HG03103 (cell line): ENCODE measurements around the gene LGR6.
A peak's percentile ranks its signal among the peaks of the same experiment; 100 is the strongest.
"Not testable (repeated sequence)": the region's sequence is repeated elsewhere in the genome, so short reads cannot be mapped to it uniquely, and the experiment has no call there.

Source experiments
- ATAC-seq: cut with Tn5 transposase; IDR thresholded peaks from one replicate; pipeline ENCODE4 v1.9.1; 2021; ENCODE audit warnings: low read depth; ENCODE audit not compliant: unreplicated experiment

The LGR6 gene, protein sequence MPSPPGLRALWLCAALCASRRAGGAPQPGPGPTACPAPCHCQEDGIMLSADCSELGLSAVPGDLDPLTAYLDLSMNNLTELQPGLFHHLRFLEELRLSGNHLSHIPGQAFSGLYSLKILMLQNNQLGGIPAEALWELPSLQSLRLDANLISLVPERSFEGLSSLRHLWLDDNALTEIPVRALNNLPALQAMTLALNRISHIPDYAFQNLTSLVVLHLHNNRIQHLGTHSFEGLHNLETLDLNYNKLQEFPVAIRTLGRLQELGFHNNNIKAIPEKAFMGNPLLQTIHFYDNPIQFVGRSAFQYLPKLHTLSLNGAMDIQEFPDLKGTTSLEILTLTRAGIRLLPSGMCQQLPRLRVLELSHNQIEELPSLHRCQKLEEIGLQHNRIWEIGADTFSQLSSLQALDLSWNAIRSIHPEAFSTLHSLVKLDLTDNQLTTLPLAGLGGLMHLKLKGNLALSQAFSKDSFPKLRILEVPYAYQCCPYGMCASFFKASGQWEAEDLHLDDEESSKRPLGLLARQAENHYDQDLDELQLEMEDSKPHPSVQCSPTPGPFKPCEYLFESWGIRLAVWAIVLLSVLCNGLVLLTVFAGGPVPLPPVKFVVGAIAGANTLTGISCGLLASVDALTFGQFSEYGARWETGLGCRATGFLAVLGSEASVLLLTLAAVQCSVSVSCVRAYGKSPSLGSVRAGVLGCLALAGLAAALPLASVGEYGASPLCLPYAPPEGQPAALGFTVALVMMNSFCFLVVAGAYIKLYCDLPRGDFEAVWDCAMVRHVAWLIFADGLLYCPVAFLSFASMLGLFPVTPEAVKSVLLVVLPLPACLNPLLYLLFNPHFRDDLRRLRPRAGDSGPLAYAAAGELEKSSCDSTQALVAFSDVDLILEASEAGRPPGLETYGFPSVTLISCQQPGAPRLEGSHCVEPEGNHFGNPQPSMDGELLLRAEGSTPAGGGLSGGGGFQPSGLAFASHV

DNA sequence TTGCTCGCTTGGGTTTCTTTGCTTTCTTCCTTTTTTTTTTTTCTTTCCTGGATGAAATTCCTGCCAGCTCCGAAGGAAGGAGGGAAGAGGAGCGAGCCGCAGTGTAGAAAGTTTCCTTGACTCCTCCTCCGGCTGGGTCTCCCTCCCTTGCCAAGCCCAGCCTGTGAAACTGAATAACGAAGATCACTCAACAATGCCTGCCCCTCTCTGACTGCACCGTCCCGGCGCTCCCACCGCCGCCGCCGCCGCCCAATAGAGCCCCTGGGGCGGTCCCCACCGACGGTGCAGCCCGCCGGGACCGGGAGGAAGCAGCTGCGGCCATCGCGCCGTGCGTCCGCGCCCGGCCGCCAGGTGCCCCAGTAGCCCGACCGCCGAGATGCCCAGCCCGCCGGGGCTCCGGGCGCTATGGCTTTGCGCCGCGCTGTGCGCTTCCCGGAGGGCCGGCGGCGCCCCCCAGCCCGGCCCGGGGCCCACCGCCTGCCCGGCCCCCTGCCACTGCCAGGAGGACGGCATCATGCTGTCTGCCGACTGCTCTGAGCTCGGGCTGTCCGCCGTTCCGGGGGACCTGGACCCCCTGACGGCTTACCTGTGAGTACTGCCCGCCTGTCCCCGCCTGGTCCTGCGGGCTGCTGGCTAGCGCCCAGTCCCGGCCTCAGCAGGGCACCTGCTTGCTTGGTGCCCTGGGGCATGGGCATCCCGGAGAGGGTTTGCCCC is at the start of gene LGR6:
TSS of gene LGR6 (plus strand) at position 186 of the 714 bp plus-strand sequence. CDS start at position 377, 191 bp downstream.
- no peak for ATAC-seq

DNA sequence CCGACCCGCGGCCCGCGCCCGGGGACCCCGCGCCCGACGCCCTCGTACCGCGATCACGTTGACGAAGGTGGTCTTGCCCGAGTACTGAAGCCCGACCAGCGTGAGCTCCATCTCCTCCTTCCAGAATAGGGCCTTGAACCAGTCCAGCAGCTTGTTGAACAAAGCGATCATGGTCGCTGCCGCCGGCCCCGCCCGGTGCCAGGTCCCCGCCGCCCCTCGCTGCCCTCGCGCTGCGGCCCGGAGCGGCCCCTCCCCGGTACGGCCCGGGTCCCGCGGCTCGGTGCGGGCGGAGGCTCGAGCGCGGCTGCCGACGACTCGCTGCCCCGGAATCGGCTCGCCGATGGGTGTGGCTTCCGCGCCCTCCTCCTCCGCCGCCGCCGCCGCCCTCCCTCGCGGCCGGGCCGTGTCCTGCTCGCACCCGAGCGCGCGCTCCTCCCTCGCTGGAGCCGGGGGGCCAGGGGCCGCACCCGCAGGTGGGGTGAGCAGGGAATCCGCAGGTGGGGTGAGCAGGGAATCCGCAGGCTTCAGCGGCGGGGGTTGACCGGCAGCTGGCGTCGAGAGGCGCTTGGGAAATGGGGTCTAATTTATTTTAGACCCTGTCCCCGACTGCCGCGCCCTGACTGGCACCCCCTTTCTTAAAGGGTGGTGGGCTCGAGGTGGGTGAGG is 49.1 kb upstream of the LGR6 start, which contains the start of gene ARL8A:
TSS of gene ARL8A (minus strand) at position 336 of the 666 bp plus-strand sequence. CDS start at position 171, 165 bp downstream.
- peak; percentile 50 for ATAC-seq

DNA sequence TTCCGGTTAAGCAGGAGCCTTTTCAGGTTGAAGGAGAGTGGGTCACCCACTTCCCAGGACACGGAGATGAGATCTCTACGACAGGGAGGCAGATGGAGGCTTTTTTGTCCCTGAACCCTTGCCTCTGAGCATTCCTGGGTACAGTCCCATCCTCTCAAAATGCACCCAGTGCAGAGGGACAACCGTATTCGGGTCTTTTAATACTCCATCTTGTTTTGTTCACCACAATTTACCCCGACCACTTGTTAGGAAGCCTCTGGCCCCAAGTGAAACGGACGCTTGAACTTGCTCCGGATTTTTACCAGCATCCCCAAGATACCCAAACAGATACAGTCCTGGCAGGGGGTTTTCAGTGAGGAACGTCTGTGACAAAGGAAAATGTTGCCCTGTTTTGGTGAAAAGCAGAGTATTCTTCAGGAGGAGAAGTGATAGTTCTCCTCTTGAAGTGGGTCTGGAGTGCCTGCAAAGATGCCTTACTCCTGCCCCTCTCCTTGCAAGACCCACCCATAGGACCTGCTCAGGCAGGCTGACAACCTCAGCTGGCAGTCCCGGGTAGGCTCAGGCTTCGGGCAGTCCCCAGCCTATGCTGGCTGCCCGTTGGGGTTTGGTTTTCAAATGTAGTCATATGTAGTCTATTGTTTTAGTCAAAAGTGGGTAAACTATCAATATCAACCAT is 48.4 kb upstream of the LGR6 start:
- ATAC-seq = no peak

DNA sequence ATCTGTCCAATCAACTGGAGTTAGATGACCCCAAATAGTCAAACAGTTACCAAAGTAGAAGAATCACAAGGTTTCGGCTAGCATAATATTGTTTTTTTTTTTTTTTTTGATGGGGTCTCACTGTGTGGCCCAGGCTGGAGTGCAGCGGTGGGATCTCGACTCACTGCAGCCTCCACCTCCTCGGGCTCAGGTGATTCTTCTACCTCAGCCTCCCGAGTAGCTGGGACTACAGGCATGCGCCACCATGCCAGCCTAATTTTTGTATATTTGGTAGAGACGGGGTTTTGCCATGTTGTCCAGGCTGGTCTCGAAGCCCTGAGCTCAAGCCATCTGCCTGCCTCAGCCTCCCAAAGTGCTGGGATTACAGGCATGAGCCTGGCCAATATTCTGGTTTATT is 47.9 kb upstream of the LGR6 start:
- ATAC-seq = not testable (repeated sequence)

DNA sequence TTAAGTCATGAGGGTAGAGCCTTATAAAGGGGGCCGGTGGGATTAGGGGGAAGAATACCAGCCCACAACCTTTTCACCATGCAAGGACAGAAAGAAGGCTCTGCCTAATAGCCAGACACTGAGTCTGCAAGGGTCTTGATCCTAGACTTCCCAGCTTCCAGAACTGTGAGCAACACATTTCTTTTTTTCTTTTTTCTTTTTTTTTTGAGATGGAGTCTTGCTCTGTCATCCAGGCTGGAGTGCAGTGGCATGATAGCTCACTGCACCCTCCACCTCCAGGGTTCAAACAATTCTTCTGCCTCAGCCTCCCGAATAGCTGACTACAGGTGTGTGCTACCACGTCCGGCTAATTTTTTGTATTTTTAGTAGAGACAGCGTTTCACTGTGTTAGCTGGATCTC is 47.3 kb upstream of the LGR6 start:
- no peak for ATAC-seq

DNA sequence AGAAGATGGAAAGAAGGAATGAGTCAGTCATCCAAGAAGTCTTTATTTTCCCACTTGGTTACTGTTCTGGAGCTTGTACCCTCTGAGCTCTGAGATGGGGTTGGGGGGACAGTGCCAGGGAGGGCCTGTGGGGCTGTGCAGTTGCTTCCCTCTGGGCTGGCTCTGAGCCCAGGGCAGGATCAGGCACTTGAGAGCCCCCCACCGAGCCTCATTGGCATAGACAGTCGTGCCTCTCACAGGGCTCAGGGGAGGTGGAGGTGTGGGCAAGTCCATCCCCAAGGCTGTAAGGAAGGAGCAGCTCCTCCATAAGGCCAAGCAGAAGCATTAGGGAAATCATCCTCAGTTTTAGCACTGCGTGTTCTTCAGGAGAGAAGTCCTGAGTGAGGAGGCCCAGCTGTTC is 46.6 kb upstream of the LGR6 start:
- ATAC-seq = no peak

DNA sequence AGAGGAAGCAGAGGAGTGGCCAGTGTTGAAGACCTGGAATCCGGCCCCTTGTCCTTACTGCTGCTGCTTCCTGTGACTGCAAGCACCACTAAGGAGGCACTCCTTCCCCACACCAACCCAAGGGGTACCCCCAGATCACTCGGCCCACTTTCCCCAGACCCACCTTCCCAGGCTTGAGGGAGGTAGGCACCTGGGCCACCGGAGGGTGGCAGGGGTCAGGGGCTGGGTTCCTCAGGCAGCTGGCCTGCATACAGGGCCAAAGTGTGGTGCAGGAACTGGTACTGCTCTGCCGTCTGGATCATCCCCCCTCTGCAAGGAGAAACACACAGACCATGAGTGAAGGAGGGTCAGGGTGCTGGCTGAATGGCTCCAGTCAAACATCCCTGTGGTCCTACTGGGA is 45.2 kb upstream of the LGR6 start:
- no peak for ATAC-seq

DNA sequence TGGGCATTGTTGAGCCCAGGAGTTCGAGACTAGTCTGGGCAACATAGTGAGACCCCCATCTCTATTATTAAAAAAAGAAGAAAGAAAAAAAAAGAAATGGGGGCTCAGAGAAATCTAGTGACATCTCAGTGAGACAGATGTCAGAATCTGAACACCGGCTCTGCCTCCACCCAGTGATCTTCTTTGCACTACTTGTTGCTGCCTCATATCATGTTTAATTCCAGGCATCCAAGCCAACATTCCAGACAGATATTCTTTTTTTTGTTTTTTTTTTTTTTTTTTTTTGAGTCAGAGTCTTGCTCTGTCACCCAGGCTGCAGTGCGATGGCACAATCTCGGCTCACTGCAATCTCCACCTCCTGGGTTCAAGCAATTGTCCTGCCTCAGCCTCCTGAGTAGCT is 44.0 kb upstream of the LGR6 start:
- ATAC-seq = no peak

DNA sequence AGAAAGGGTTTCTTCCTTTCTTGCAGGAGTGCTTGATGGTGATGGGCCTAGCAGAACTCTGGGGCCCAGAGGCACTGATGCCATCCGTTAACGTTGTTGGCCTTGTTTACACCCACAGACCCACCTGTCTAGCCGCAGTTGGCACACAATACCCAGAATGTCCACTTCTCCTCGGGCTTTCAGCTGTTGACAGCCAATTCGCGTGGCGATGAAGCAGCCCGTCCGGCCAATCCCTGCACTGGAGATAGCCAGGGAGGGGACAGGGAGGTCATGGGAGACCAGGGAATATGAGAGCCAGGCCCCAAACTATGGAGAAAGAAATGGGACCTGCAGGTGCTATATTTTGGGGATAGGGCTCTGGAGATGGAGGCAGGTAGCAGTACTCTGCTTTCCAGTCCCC is 43.4 kb upstream of the LGR6 start:
- ATAC-seq = no peak

DNA sequence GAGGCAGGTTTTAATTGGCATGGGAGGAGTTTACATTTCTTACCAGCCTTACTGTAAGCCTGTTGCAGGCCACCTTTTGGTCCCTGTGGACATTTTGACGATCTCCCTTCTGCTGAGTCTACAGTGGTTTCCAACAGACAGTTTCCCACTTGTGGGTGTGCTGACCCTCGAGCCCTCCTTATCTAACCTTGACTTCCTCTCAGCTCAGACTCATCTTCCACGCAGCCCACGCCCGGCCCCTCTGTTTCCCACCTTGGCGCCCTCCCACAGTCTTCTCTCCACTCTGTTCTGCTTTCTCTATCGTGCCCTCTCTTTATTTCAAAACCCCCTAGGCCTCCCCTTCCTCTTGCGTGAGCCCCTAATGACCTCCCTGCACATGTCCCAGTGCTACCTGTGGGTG is 43.0 kb upstream of the LGR6 start:
- ATAC-seq = no peak

DNA sequence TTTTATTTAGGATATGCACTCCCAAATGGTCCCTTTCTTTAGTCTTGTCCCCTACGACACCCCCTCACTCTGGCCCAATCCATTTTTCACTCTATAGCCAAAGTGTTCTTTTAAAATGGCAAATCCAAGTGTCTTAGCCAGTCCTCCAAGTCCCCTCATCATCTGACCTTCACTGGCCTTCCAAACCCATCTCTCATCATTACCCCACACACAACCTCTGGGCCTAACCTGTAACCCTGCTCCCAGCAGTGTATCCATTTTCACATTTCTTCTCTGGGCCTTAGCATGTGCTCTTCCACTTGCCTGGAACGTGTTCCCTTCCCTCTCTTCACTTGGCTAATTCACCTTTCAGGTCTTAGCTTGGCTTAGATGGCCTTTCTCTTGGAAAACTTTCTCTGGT is 42.6 kb upstream of the LGR6 start:
- ATAC-seq = no peak

DNA sequence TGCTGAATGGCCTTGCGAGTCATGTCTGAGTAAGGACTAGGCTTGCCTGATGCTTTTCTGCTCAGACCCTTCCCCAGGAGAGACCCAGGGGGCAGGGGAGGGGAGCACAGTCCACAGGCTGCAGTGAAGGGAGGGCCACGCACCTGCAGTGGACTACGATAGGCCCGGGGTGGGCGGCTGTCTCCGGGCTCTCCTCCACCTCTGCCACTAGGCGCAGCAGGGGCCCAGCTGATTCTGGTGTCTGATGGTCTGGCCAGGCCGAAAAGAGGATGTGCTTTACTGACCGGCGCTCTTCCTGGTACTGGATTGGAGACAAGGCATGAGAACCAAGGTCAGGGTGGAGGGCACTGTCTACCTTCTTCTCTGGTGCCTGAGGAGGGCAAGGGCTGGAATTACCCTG is 41.2 kb upstream of the LGR6 start:
- ATAC-seq = no peak

DNA sequence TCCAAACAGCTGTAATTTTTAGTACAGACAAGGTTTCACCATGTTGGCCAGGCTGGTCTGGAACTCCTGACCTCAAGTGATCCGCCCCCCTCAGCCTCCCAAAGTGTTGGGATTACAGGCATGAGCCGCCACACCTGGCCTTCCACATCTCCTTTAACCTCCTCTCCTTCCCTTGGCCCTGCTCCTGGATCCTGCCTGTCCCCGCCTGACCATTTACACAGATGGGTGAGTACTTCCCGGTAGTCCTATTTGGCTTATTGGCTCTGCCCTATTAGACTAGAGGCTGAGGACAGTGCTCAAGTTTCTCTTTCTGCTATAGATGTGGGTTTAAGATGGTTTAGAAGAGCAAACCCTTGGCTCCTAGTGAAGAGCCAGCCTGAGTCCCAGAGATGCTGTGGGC is 40.3 kb upstream of the LGR6 start:
- ATAC-seq = no peak

DNA sequence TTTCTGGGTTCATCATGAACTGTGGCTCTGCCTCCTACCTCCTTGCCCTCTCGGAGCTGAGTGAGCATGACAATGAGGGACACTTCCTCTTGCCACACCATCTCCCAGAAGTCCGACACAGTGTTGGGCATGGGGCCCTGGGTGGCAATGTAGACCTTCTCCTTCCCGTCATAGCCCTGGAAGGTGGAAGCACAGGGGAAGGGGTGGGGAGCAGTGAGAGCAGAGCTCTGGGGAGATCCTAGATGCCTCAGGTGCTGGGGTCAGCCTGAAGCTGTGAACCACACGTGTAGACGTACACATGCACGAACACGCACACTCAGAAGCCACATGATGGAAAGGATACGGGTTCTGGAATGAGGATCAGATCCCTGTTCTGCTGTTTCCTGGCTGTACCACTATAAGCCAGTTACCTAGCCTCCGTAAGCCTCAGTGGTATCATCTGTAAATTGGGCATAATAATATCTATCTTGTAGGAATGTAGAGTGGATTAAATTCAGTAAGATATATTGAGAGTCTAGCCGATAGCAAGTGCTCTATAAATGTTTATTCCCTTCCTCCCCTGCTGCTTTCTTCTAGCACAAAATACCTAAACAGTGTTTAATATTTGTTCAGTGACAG is 39.3 kb upstream of the LGR6 start:
- no peak for ATAC-seq

DNA sequence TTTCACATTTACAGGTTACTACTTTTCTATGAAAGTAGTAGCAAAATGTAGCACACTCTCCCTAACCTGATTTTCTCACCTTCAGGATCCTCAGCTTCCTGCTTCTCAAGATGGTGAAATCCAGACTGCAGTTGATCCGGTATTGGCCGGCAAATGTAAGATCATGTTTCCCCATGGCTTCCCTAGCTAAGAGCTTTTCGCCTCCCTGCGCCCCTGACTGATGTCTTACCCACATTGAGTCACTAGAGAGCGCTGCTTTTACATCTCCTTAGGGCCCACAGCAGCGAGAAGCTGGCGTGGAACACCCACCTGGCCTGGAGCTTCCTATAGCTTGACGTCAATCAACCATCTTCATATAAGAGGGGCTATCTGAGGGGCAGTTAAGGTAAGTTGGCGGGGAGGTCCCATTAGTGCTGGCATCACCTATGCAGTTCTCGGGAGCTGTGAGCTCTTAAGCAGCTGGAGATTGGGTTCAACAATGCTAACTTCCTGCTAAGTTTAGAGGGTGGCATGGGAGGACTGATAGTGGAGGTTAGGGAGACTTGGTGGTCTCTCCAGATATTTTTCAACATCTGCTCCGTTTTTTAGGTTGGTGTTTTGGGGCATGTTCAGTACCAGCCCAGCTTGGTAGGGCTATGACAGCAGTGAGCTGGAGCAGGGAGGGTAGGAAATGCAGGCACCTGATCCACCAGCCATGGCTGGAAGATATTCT is 38.7 kb upstream of the LGR6 start:
- ATAC-seq = no peak

DNA sequence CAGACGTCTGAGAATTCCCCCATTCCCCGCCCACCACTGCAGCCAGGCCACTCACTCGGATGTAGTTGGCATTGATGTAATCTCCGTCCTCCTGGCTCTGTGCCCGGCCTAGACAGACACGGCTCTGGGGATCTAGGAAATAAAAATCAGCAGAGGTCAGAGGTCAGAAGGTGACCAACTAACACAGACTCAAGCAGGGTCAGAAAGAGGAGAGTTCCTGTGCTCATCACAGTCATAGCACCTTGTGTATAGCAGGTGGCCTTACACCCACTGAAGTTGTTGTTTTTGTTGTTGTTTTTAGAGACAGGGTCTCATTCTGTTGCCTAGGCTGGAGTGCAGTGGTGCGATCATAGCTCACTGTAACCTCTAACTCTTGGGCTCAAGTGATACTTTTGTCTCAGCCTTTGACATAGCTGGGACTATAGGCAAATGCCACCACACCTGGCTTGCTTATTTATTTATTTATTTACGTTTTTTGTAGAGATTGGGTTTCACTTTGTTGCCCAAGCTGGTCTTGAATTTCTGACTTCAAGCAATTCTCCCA is 38.0 kb upstream of the LGR6 start:
- ATAC-seq = no peak

DNA sequence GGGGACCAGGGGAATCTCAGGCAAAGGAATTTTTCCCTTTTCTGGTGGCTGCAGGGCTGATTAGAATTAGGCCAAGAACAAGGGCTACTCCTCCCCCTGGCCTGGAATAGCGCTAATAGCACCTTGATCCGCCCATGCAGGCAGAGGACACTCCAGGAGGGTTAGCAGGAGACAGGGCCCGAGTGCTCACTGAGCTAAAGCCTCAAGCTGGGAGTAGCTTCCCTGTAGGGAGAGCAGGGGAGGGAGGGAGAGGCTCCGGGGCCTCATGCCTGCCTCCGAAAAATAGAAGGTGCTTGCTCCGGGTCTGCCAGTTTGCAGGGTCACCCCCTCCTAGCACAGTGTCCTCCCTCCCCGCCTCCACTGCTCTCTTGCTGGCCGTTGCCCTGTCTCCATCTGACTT is 37.0 kb upstream of the LGR6 start:
- no peak for ATAC-seq

DNA sequence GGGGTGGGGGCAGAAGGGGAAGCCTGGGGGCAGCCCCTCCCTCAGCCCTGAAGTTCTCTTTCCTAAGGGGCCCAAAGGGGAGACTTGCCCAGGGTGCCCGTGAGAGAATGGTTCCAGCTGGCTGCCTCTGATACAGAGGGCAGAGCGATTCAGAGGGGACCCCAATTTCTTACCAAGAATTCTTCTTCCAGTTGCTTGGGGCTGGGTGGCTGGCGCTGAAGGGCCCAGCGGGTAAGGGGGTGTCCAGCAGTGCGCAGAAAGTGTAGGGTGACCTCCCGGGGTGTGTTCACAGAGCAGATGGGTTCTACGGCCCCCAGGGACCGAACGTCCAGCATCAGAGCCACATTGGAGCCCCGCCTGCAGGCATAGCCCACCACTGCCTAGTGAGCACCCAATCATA is 35.7 kb upstream of the LGR6 start:
- no peak for ATAC-seq
